Parathyroid adenoma (tissue), 2 donors: Measurements from ENCODE around the gene ACSM6.

Source experiments
- H2AFZ ChIP-seq: fragments of 300-600 bp; sonication (generic); one replicate; pipeline ENCODE4 v1.7.0; 2017; ENCODE audit warnings: antibody characterized with exemption, mild to moderate bottlenecking
- H3K27ac ChIP-seq: fragments of 300-600 bp; sonication (generic); one replicate; pipeline ENCODE4 v1.7.0; 2017
- H3K27me3 ChIP-seq: fragments of 300-600 bp; sonication (generic); one replicate; pipeline ENCODE4 v1.7.0; 2017; ENCODE audit warnings: low read length; ENCODE audit not compliant: control insufficient read depth, insufficient read depth
- H3K36me3 ChIP-seq: fragments of 300-600 bp; sonication (generic); one replicate; pipeline ENCODE4 v1.7.0; 2017; ENCODE audit warnings: low read length; ENCODE audit not compliant: control insufficient read depth, insufficient read depth
- H3K4me1 ChIP-seq: fragments of 300-600 bp; sonication (generic); one replicate; pipeline ENCODE4 v1.7.0; 2017; ENCODE audit warnings: control low read depth
- H3K4me2 ChIP-seq: fragments of 300-600 bp; sonication (generic); one replicate; pipeline ENCODE4 v1.7.0; 2017; ENCODE audit warnings: low read length
- H3K4me3 ChIP-seq: fragments of 300-600 bp; sonication (generic); one replicate; pipeline ENCODE4 v1.7.0; 2017; ENCODE audit warnings: low read depth, low read length
- H3K79me2 ChIP-seq: fragments of 300-600 bp; sonication (generic); one replicate; pipeline ENCODE4 v1.7.0; 2017; ENCODE audit warnings: control low read depth
- H3K9ac ChIP-seq: fragments of 300-600 bp; sonication (generic); one replicate; pipeline ENCODE4 v1.7.0; 2017; ENCODE audit warnings: mild to moderate bottlenecking
- H3K9me3 ChIP-seq: fragments of 300-600 bp; sonication (generic); one replicate; pipeline ENCODE4 v1.7.0; 2017; ENCODE audit warnings: low read length; ENCODE audit not compliant: control insufficient read depth
- CTCF ChIP-seq: fragments of 300-600 bp; sonication (generic); IDR thresholded peaks from one replicate; pipeline ENCODE4 v1.7.0; 2017; ENCODE audit warnings: antibody characterized with exemption, mild to moderate bottlenecking
- donor health status: primary hyperparathyroidism.

ACSM6 gene

GRCh38 chr10:95260909-95261552, 67.0 kb downstream of the ACSM6 start:
- no peaks in the 10 kb centered on the region for H3K27me3 ChIP-seq
- no peaks in the 10 kb centered on the region for H3K9me3 ChIP-seq
- H3K27ac ChIP-seq = peak overlapping the region; percentile 85
- H3K4me3 ChIP-seq = peak overlapping the region; percentile 27
- no peaks in the 10 kb centered on the region for H3K36me3 ChIP-seq
- H3K9ac ChIP-seq = no peak overlapping the region
- peak overlapping the region; percentile 36 for H2AFZ ChIP-seq
- H3K4me2 ChIP-seq = peak overlapping the region; percentile 50
- H3K79me2 ChIP-seq = peaks cover 8% of the 10 kb centered on the region
- TF ChIP-seq CTCF = no peak
- H3K4me1 ChIP-seq = peaks cover 39% of the 10 kb centered on the region

GRCh38 chr10:95261926-95262325, 67.9 kb downstream of the ACSM6 start:
- Histone ChIP-seq H3K79me2 (peaks cover 3% of the 10 kb centered on the region), H3K9ac (no peak overlapping the region), H2AFZ (no peak overlapping the region), H3K27ac (peak overlapping the region; percentile 85), H3K27me3 (no peaks in the 10 kb centered on the region), H3K4me1 (peaks cover 42% of the 10 kb centered on the region), H3K4me3 (no peak overlapping the region), H3K9me3 (no peaks in the 10 kb centered on the region), H3K36me3 (no peaks in the 10 kb centered on the region), H3K4me2 (peak overlapping the region; percentile 16)
- no peak for TF ChIP-seq CTCF

GRCh38 chr10:95262763-95263518, 68.9 kb downstream of the ACSM6 start:
- Histone ChIP-seq H3K36me3 (no peaks in the 10 kb centered on the region), H3K79me2 (peaks cover 3% of the 10 kb centered on the region), H3K9ac (no peak overlapping the region), H3K4me2 (peak overlapping the region; percentile 13), H3K27ac (no peak overlapping the region), H3K27me3 (no peaks in the 10 kb centered on the region), H3K4me3 (no peak overlapping the region), H3K9me3 (no peaks in the 10 kb centered on the region), H2AFZ (no peak overlapping the region), H3K4me1 (peaks cover 42% of the 10 kb centered on the region)
- TF ChIP-seq CTCF = no peak

- H3K9ac ChIP-seq = no peak overlapping the region
- peaks cover 3% of the 10 kb centered on the region for H3K79me2 ChIP-seq
- peak overlapping the region; percentile 13 for H3K4me2 ChIP-seq
- peaks cover 42% of the 10 kb centered on the region for H3K4me1 ChIP-seq
- no peaks in the 10 kb centered on the region for H3K9me3 ChIP-seq
- no peak for TF ChIP-seq CTCF
- H3K27ac ChIP-seq = peak overlapping the region; percentile 75
- no peak overlapping the region for H3K4me3 ChIP-seq
- no peak overlapping the region for H2AFZ ChIP-seq
- H3K36me3 ChIP-seq = no peaks in the 10 kb centered on the region
- no peaks in the 10 kb centered on the region for H3K27me3 ChIP-seq
These were observed 69.8 kb downstream of the ACSM6 start for GRCh38 chr10:95263864-95264226.
